NCI-H748 treated with DMSO at 0.1 percent for 48 hours (cell line): ENCODE results near the gene RSPH4A.
A peak's percentile ranks its signal among the peaks of the same experiment; 100 is the strongest.
"Not testable (repeated sequence)": the region's sequence is repeated elsewhere in the genome, so short reads cannot be mapped to it uniquely, and the experiment has no call there.

Source experiments
- DNase-seq: peaks from one replicate; lab custom pipeline; 2025; lab: John Stamatoyannopoulos, UW

RSPH4A gene

DNA sequence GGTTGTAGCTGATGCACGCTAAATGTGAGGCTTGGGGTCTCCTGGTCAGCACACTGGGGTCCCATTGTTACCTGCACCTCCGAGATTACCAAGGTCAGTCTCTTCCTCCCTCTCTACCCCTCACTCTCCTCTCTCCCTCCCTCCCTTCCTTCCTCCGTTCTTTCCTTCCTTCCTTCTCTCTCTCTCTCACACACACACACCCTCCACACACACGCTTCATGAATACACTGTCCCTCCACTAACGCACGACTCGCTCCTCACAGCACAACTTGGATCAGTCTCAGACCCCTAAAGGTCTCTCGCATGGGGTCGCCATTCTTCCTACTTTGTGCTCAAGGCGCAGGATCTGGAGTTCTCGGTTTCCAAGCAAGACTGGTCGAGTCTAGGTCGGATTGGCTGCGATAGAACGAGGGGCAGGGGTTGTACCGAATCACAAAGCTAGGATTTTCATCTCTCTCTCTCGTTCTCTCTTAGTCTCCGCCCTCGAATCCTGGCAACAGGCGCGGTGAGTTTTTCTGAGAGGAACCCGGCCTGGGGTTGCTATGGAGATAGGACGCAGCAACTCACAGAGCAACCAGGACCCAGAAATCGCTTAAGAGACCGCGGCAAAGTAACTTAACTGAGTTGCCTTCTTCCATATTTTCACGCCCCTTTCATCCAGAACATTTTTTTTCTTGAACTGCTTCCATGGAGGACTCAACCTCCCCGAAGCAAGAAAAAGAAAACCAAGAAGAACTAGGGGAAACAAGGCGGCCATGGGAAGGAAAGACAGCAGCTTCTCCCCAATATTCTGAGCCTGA, at the start of gene RSPH4A:
Gene RSPH4A (plus strand): TSS at position 543 of the 800 bp plus-strand sequence. CDS start 145 bp downstream, at position 688.
- peak; percentile 96 for DNase-seq

- no peak for DNase-seq
Observed at GRCh38 chr6:116568111-116568510, 48.2 kb upstream of the RSPH4A start.

GRCh38 chr6:116568821-116569755, 47.2 kb upstream of the RSPH4A start:
- no peak for DNase-seq

DNA sequence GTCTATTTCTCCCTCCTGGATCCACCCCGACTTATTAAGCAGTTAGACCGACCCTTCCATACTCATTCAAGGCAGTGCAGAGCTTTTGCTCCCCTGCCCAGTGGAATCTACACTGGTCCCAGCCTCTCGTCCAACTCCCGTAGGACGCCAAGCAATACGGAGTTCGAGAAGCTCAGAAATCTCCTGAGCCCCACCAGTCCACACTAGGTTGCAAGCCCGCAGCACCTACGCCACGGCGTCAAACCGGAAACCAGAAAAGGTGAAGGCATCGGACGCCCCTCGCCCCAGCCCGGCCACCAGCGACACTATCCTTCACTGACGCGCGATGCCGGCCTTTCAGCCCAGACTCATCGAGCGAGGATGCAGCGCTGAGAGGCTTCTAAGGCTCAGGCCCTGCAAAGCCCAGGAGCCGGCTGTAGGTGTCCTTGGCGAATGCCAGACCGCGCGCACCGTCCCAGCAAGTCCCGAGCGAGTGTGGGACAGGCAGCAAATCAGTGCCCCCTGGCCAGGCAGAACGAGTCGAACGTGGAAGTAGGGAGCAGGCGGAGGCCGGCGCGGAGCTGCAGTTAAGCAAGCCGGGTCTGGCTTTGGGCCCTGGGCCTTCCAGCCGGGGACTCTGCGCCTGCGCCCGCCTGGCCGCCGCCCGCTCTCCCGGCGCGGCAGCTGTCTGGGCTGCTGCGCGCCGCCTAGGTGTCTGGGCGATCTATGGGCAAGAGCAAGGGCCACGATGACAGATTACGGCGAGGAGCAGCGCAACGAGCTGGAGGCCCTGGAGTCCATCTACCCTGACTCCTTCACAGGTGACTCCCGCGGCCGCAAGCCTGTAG, 45.2 kb upstream of the RSPH4A start, which contains the start of gene RWDD1:
Gene RWDD1 (plus strand): TSS at position 649 of the 827 bp plus-strand sequence. CDS start 79 bp downstream, at position 728.
- peak; percentile 93 for DNase-seq

- DNase-seq: no peak
Observed at GRCh38 chr6:116571683-116572000, 44.6 kb upstream of the RSPH4A start.

GRCh38 chr6:116572162-116572561, 44.1 kb upstream of the RSPH4A start:
- DNase-seq: no peak

- no peak for DNase-seq
Observed at GRCh38 chr6:116575227-116575626, 41.1 kb upstream of the RSPH4A start.

- DNase-seq: no peak
Observed at GRCh38 chr6:116577486-116577885, 38.8 kb upstream of the RSPH4A start.

DNA sequence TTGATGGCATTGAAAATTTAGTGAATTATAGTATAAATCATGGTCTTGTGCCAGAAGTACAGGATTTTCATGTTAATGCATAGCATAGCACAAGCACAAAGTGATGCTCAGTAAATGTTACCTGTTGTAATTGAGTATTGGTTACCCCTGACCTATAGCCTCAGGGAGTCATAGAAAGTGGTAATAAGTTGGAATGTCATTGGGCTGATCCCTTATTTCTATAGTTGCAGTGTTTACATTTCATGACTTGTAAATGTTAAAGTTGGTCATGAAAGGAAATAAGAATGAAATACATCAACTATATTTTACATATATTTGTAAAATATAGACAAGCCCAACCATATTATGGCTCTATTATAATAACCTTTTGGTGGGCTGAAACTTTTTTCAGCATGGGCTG, 37.9 kb upstream of the RSPH4A start:
- no peak for DNase-seq

DNA sequence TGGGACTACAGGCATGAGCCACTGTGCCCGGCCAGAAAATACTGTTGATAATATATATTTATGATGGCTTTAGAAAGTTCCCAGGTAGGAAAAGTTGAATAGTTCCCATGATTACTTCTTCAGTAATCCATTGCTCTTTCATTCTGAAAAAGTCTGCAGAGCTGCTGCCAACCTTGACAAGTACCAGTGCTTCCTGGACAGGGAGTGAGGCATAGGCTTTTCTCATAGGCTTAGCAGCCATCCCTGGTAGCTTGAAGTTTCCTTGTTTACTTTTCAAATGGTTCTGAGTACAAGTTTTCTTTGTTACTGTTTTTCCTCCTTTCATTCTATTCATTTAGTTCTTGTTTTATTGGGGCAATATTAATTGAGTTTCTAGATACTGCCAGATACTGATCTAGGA, 37.1 kb upstream of the RSPH4A start:
- DNase-seq: no peak

- DNase-seq: no peak
Observed at GRCh38 chr6:116580198-116580597, 36.1 kb upstream of the RSPH4A start.

- DNase-seq: no peak
Observed at GRCh38 chr6:116586276-116586675, 30.0 kb upstream of the RSPH4A start.

- DNase-seq: no peak
Observed at GRCh38 chr6:116586738-116587137, 29.5 kb upstream of the RSPH4A start.

DNA sequence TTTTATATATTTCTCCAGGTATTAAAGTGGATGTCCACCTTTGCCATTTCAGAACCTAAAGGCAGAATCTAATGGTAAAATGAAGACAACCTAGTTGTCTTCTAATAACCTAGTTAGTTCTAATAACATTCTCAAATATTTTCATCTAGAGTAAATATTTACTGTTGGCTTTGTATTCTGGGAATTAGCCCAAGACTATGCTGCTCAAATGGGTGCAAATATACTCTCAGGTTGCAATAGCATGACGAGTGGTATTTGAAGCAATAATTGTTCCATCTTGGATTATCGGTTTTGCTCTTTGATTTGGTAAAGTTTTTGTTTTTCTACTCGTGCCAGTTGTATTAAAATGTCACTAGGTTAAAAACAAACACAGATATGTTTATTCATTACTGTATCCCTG, 21.0 kb upstream of the RSPH4A start:
- DNase-seq: no peak

DNA sequence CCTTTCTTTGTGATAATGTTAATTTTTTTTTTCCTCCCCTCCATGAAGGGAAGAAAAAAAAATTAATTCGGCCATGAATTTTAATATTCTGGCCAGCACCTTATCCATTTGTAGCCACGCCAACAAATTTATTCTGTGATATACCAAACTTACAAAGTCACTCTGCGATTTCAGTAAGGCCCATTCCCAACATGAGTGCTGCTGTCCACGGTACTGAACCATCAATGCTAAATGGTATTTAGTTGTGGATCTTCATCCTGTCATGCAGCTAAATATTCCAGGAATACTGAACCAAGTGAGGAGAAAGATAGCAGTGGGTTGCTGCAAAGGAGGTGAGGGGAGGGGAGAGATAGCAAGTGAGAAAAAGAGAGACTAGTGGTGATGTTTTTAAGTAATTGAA, 19.5 kb upstream of the RSPH4A start:
- no peak for DNase-seq

DNA sequence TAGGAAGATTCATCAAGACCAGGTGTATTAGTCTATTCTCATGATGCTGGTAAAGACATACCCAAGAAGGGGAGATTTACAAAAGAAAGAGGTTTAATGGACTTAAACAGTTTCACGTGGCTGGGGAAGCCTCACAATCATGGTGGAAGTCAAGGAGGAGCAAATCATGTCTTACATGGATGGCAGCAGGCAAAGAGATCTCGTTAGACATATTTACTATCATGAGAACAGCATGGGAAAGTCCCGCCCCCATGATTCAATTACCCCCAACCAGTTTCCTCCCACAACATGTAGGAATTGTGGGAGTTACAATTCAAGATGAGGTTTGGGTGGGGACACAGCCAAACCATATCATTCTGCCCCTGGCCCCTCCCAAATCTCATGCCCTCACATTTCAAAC, 12.4 kb upstream of the RSPH4A start:
- DNase-seq: not testable (repeated sequence)

- not testable (repeated sequence) for DNase-seq
Observed at GRCh38 chr6:116604868-116605267, 11.4 kb upstream of the RSPH4A start.

- no peak for DNase-seq
Observed at GRCh38 chr6:116605935-116606334, 10.3 kb upstream of the RSPH4A start.

- no peak for DNase-seq
Observed at GRCh38 chr6:116611056-116611455, 5.2 kb upstream of the RSPH4A start.

- no peak for DNase-seq
Observed at GRCh38 chr6:116616737-116617053, 416 bp downstream of the RSPH4A start.

DNA sequence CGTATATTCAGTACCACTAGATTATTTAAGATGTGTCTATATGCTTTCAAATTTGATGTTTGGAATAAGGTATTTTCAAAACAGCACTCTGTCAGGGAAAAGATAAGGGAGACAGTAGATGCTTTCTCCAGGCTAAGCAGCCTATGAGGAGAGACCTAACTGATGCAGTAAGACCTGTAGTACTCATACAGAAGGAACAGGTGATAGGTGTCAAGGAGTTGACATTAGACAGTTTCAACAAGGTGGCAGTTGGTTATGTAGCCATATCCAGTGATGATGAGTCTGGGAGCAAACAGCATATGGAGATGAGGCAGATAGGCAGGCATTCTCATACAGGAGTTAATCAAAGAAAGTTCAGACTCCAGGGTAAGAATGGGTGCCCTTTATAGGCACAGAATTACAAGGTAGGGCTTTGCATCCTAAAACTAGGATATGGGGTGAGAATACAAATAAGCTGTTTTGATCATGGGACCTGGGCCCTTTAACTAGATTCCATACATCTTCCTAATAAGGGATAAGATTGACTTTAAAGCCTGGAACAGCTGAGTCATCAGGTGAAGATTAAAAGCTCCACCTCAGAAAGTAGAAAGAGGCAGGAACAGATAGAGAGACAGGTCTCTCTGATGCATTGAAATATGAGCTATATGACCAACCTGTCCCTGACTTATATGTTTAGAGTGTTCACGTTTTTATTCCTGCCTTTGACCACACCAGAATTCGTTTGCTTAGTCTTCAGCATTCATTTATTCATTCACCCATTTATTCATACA, 7.9 kb downstream of the RSPH4A start:
- DNase-seq: no peak
